Heart left ventricle (tissue), 13 donors: Measurements from ENCODE around the gene CCDC33.

Experiments used
- CTCF ChIP-seq, 12 donors: fragments of 200-600 bp; sonication (generic) in 4 of 12; IDR thresholded peaks; one replicate each; pipeline versions ENCODE4 v1.5.0 to v1.8.0; 2018 to 2022; ENCODE audit warnings: antibody characterized with exemption in 12 of 12, mild to moderate bottlenecking in 5 of 12
- POLR2A ChIP-seq, 2 donors: fragments of 450-650 bp; IDR thresholded peaks; one replicate each; pipeline ENCODE4 v1.6.1; 2017; ENCODE audit warnings: antibody characterized with exemption in 2 of 2, mild to moderate bottlenecking in 2 of 2, moderate library complexity in 2 of 2
- donor health status: ischemic (EF 13 %, LVEDD 7.1; RV severe dilation, severe dysfunction).
- donor health status: DM: no; HTN: yes; CAD: no.
- donor health status: DM: no; HTN: no; CAD: no.
- donor health status: ischemic (EF 25% LVEDD 6.9; RV normal size, moderate dysfunction).
- donor health status: ischemic (EF 25% LVEDD 5.7; RV mildly dilated, moderate dysfunction).
- donor health status: ischemic (EF 35%, LVEDD 5.7; RV mildly dilated, moderate dysfunction).
- donor health status: nonischemic (EF 11% LVEDD 7.7; RV severe dilation, severe dysfunction).
- donor health status: DM: yes; HTN: yes; CAD: no.
- donor health status: PGD.
- donor health status: ischemic (EF 29% LVEDD 5.4; RV normal size, mild dysfunction).
- donor health status: nonischemic (EF 23%, LVEDD 6.1; RV moderate dilation, normal function).

DNA sequence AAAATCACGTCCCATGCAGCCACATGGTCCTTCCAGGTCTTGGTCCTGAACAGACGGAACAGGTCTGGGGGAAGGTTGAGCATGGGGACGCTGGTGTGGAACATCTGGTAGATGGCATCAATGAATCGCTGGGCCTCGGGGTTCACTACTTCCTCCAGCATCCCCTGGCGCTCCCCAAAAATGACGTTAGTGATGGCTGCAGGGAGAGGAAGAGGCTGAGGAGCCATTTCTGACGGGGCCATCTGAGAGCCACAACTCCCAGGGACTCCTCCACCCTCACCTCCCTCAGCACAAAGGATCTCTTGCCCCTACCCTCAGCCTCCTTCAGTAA, 107.6 kb downstream of the CCDC33 start:
- TF ChIP-seq CTCF (IDR thresholded peaks at IDR 0.05) (no peak), POLR2A (IDR thresholded peaks at IDR 0.05) (no peak)
